A673 (cell line): Measurements from ENCODE around the gene STYXL1.
"Not testable (repeated sequence)": the region's sequence is repeated elsewhere in the genome, so short reads cannot be mapped to it uniquely, and the experiment has no call there.

ENCODE experiments used
- EZH2 ChIP-seq: fragments of 200-600 bp; sonication (generic); IDR thresholded peaks from 2 replicates; pipeline ENCODE4 v1.6.1; 2017; ENCODE audit warnings: borderline replicate concordance, low read depth, mild to moderate bottlenecking, mixed read lengths, antibody characterized with exemption, low read length; ENCODE audit not compliant: poor library complexity, severe bottlenecking
- TF ChIP-seq, protein P1 (sequence below): fragments of 300-800, 200-600 bp; sonication (generic); conservative IDR thresholded peaks from 2 replicates; pipeline ENCODE4 v1.5.1; 2017; ENCODE audit warnings: low read depth, mild to moderate bottlenecking, antibody characterized with exemption, low read length, moderate library complexity, mixed read lengths

DNA sequence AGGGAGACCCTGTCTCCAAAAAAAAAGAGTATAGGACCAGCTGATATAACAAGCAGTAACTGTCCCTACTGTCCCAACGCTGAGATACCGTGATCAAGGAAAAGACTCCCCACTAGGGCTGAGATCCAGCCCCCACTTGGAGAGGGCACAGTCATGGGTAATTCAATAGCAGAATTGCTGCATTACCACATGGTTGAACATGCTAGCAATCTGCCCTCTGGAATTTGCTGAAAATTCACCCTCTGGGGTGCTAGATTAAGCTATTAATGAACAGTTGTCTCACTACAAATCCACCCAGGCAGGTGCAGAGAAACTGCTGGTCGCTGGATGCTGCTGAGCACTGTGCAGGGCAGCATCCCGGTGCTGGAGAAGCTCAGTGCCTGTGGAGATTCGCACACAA is 46.5 kb upstream of the STYXL1 start:
- TF ChIP-seq, protein P1, sequence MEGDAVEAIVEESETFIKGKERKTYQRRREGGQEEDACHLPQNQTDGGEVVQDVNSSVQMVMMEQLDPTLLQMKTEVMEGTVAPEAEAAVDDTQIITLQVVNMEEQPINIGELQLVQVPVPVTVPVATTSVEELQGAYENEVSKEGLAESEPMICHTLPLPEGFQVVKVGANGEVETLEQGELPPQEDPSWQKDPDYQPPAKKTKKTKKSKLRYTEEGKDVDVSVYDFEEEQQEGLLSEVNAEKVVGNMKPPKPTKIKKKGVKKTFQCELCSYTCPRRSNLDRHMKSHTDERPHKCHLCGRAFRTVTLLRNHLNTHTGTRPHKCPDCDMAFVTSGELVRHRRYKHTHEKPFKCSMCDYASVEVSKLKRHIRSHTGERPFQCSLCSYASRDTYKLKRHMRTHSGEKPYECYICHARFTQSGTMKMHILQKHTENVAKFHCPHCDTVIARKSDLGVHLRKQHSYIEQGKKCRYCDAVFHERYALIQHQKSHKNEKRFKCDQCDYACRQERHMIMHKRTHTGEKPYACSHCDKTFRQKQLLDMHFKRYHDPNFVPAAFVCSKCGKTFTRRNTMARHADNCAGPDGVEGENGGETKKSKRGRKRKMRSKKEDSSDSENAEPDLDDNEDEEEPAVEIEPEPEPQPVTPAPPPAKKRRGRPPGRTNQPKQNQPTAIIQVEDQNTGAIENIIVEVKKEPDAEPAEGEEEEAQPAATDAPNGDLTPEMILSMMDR = not testable (repeated sequence)
- TF ChIP-seq EZH2 = not testable (repeated sequence)
